CD4-positive, alpha-beta T cell (primary cell): ENCODE data around the gene GLOD4. TPM values are rescaled to one million over a fixed set of nuclear protein-coding genes. Genes with fewer than 3 reads are reported as not detected.

Source experiments
- ATAC-seq: fragments of 200-7000 bp; cut with Tn5 transposase; one replicate; pipeline ENCODE4 v1.10.0; 2022; ENCODE audit warnings: mild to moderate bottlenecking; ENCODE audit not compliant: poor library complexity
- CTCF ChIA-PET: fragments of 350-600 bp; sonication (Branson Sonifier 250); formaldehyde crosslinking; loops from one replicate; lab custom pipeline; 2021; ENCODE audit warnings: antibody characterized with exemption, inconsistent platforms; lab: Charles Lee
- POLR2A ChIA-PET: fragments of 350-600 bp; sonication (Branson Sonifier 250); formaldehyde crosslinking; loops from one replicate; lab custom pipeline; 2021; ENCODE audit warnings: antibody characterized with exemption, inconsistent platforms; lab: Charles Lee
- DNase-seq, 14 experiments: peaks; one replicate each; pipeline ENCODE4 v3.0.0-alpha.2; 2013 to 2020; ENCODE audit warnings: mixed read lengths in 2 of 14
- H3K27ac ChIP-seq, 2 donors: one replicate each; pipeline versions ENCODE4 v1.5.1 to v1.7.0; 2013; ENCODE audit warnings: low read length in 2 of 2, low read depth in 1 of 2, mild to moderate bottlenecking in 1 of 2
- H3K27me3 ChIP-seq, 2 experiments: 1 replicate in 1 of 2; 2 replicates in 1 of 2; pipeline versions ENCODE4 v1.6.1 to v1.7.0; 2013; ENCODE audit warnings: low read length in 2 of 2, control low read depth in 1 of 2, mild to moderate bottlenecking in 1 of 2, moderate library complexity in 1 of 2; ENCODE audit not compliant: insufficient read depth in 2 of 2, control insufficient read depth in 1 of 2
- H3K36me3 ChIP-seq: one replicate; pipeline ENCODE4 v1.6.1; 2013; ENCODE audit warnings: low read length, control low read depth; ENCODE audit not compliant: insufficient read depth
- H3K4me1 ChIP-seq: one replicate; pipeline ENCODE4 v1.6.1; 2013; ENCODE audit warnings: low read length, control low read depth; ENCODE audit not compliant: insufficient read depth
- H3K4me3 ChIP-seq: one replicate; pipeline ENCODE4 v1.5.1; 2013; ENCODE audit warnings: mild to moderate bottlenecking, low read length, moderate library complexity
- H3K9me3 ChIP-seq, 2 experiments: 1 replicate in 1 of 2; 2 replicates in 1 of 2; pipeline versions ENCODE4 v1.6.1 to v1.7.0; 2013; ENCODE audit warnings: low read length in 2 of 2, mild to moderate bottlenecking in 2 of 2, control low read depth in 1 of 2, moderate library complexity in 1 of 2; ENCODE audit not compliant: control insufficient read depth in 1 of 2, insufficient read depth in 1 of 2
- H3K27ac Mint-ChIP-seq: one replicate; pipeline ENCODE4 v1.8.0; 2020; ENCODE audit warnings: mixed read lengths
- H3K27me3 Mint-ChIP-seq: one replicate; pipeline ENCODE4 v1.8.0; 2021; ENCODE audit warnings: mixed read lengths
- H3K36me3 Mint-ChIP-seq: one replicate; pipeline ENCODE4 v1.8.0; 2021; ENCODE audit warnings: low read depth, mixed read lengths
- H3K4me1 Mint-ChIP-seq: one replicate; pipeline ENCODE4 v1.8.0; 2021; ENCODE audit warnings: low read depth, mixed read lengths
- H3K4me3 Mint-ChIP-seq: one replicate; pipeline ENCODE4 v1.8.0; 2020; ENCODE audit warnings: mild to moderate bottlenecking, mixed read lengths
- H3K9me3 Mint-ChIP-seq: one replicate; pipeline ENCODE4 v1.8.0; 2020; ENCODE audit warnings: mixed read lengths
- intact Hi-C, 2 experiments: fragments of 100-400 bp; cut with DNase I in 1 of 2; cut with micrococcal nuclease in 1 of 2; formaldehyde crosslinking; loops; one replicate each; pipeline versions ENCODE4 v1.15.1 to v1.9.0; 2023 to 2025; cut with DNase I, micrococcal nuclease
- total RNA-seq, 174 experiments: library from RNA in 2 of 174; stranded (reverse) in 2 of 174; gene quantifications; one replicate each; pipeline ENCODE4 v1.2.3 and lab custom pipeline; 2021 to 2026
- TF ChIP-seq, protein P1 (sequence below): fragments of 200-600 bp; IDR thresholded peaks from one replicate; pipeline ENCODE4 v1.8.0; 2022; ENCODE audit warnings: antibody characterized with exemption, mild to moderate bottlenecking

The GLOD4 gene
- total RNA-seq, 2 experiments from 2014 or later = 88.0 to 89.3 TPM

GRCh38 chr17:728911-729310 lies 53.2 kb downstream of the GLOD4 start:
- H3K9me3 Mint-ChIP-seq = no peaks in the 10 kb centered on the region
- TF ChIP-seq, protein P1, sequence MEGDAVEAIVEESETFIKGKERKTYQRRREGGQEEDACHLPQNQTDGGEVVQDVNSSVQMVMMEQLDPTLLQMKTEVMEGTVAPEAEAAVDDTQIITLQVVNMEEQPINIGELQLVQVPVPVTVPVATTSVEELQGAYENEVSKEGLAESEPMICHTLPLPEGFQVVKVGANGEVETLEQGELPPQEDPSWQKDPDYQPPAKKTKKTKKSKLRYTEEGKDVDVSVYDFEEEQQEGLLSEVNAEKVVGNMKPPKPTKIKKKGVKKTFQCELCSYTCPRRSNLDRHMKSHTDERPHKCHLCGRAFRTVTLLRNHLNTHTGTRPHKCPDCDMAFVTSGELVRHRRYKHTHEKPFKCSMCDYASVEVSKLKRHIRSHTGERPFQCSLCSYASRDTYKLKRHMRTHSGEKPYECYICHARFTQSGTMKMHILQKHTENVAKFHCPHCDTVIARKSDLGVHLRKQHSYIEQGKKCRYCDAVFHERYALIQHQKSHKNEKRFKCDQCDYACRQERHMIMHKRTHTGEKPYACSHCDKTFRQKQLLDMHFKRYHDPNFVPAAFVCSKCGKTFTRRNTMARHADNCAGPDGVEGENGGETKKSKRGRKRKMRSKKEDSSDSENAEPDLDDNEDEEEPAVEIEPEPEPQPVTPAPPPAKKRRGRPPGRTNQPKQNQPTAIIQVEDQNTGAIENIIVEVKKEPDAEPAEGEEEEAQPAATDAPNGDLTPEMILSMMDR = no peak
- ChIA-PET CTCF (interaction anchor here (0.7 kb wide), 2 partner anchors 14 to 24 kb away, joined by 3 to 4 read pairs; no protein-coding TSS in a partner anchor), POLR2A (no interaction called here)
- Histone ChIP-seq H3K36me3 (no peaks in the 10 kb centered on the region), H3K4me3 (no peak overlapping the region), H3K9me3 (no peaks in the 10 kb centered on the region), H3K27me3 (peaks cover 8 to 13% of the 10 kb centered on the region in 2 experiments), H3K4me1 (peaks cover 14% of the 10 kb centered on the region), H3K27ac (no peak overlapping the region)
- ATAC-seq (no peak), DNase-seq (no peak)
- peaks cover 30% of the 10 kb centered on the region for H3K27me3 Mint-ChIP-seq
- no peak overlapping the region for H3K4me3 Mint-ChIP-seq
- H3K4me1 Mint-ChIP-seq = peaks cover 7% of the 10 kb centered on the region
- intact Hi-C loops = no loop called here
- H3K36me3 Mint-ChIP-seq = no peaks in the 10 kb centered on the region
- H3K27ac Mint-ChIP-seq = no peak overlapping the region

DNA sequence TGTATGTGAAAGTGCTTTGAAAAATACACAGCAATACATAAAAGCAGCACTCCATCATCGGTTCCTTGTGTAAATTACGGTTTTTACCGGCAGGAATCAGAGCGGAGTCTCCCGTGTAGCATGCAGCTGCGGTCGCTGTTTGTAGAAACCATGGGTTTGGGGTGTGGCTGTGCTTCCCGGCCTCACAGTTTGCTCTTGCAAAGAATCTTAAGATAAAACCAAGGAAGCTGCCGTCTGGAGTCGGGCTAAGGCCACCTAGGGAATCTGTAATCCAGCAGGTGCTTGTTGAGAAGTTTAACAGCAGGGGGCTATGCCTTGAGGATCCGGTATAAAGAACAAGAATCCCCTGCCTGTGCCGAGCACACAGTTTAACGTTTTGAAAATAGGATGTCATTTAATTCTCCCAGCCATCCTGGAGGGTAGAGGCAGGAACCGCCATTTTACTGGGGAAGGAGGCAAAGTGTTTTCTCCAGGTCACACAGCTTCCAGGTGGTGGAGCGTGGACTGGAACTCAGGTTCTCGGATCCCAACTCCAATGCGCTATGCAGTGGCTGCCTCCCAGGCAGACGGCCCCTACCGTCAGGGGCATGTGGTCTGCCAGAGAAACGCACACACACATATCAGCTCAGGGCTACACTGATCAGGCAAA lies 55.7 kb downstream of the GLOD4 start:
- no peaks in the 10 kb centered on the region for H3K9me3 ChIP-seq
- H3K9me3 Mint-ChIP-seq = no peaks in the 10 kb centered on the region
- ATAC-seq = no peak
- peaks cover 8 to 9% of the 10 kb centered on the region in 2 experiments for H3K27me3 ChIP-seq
- TF ChIP-seq, protein P1 = no peak
- H3K4me1 Mint-ChIP-seq = no peaks in the 10 kb centered on the region
- intact Hi-C loops = no loop called here
- H3K36me3 ChIP-seq = no peaks in the 10 kb centered on the region
- peaks cover 30% of the 10 kb centered on the region for H3K27me3 Mint-ChIP-seq
- no peak overlapping the region for H3K27ac Mint-ChIP-seq
- no peak overlapping the region for H3K4me3 ChIP-seq
- no peak overlapping the region for H3K27ac ChIP-seq
- ChIA-PET CTCF (no interaction called here), POLR2A (interaction anchor here (0.8 kb wide), 1 partner anchor 13 kb away, joined by 3 read pairs; no protein-coding TSS in a partner anchor)
- H3K36me3 Mint-ChIP-seq = no peaks in the 10 kb centered on the region
- peaks cover 1% of the 10 kb centered on the region for H3K4me1 ChIP-seq
- DNase-seq = no peak
- no peak overlapping the region for H3K4me3 Mint-ChIP-seq

- Histone ChIP-seq H3K4me1 (no peaks in the 10 kb centered on the region), H3K27me3 (peaks cover 4 to 5% of the 10 kb centered on the region in 2 experiments), H3K4me3 (no peak overlapping the region), H3K36me3 (no peaks in the 10 kb centered on the region), H3K9me3 (no peaks in the 10 kb centered on the region), H3K27ac (no peak overlapping the region)
- ATAC-seq (no peak), DNase-seq (no peak)
- TF ChIP-seq, protein P1 = no peak
- no peaks in the 10 kb centered on the region for H3K4me1 Mint-ChIP-seq
- H3K9me3 Mint-ChIP-seq = no peaks in the 10 kb centered on the region
- ChIA-PET POLR2A (no interaction called here), CTCF (no interaction called here)
- H3K27ac Mint-ChIP-seq = no peak overlapping the region
- no peaks in the 10 kb centered on the region for H3K36me3 Mint-ChIP-seq
- H3K27me3 Mint-ChIP-seq = peaks cover 25% of the 10 kb centered on the region
- no peak overlapping the region for H3K4me3 Mint-ChIP-seq
- intact Hi-C loops = no loop called here
These were observed 56.3 kb downstream of the GLOD4 start for GRCh38 chr17:725746-726145.
